BE2C (cell line): ENCODE results near the gene CKAP5.

Source experiments
- DNase-seq: peaks from one replicate; pipeline ENCODE4 v3.0.0-alpha.2; 2020
- H3K27me3 ChIP-seq: fragments of 250-450 bp; sonication (Bioruptor Pico); 2 replicates; pipeline ENCODE4 v1.5.1; 2020; ENCODE audit warnings: mild to moderate bottlenecking
- H3K36me3 ChIP-seq: fragments of 250-450 bp; sonication (Bioruptor Pico); 2 replicates; pipeline ENCODE4 v1.5.1; 2020; ENCODE audit warnings: mild to moderate bottlenecking
- H3K4me1 ChIP-seq: fragments of 250-450 bp; sonication (Bioruptor Pico); 2 replicates; pipeline ENCODE4 v1.5.1; 2020
- H3K4me3 ChIP-seq: 2 replicates; pipeline ENCODE4 v1.5.1; 2011; ENCODE audit warnings: low read depth, low read length
- H3K9me3 ChIP-seq: fragments of 250-450 bp; sonication (Bioruptor Pico); 2 replicates; pipeline ENCODE4 v1.5.1; 2020
- TF ChIP-seq, protein P1 (sequence below): IDR thresholded peaks from 2 replicates; pipeline ENCODE4 v1.5.1; 2012; ENCODE audit warnings: mild to moderate bottlenecking, low read depth, low read length

CKAP5 gene

DNA sequence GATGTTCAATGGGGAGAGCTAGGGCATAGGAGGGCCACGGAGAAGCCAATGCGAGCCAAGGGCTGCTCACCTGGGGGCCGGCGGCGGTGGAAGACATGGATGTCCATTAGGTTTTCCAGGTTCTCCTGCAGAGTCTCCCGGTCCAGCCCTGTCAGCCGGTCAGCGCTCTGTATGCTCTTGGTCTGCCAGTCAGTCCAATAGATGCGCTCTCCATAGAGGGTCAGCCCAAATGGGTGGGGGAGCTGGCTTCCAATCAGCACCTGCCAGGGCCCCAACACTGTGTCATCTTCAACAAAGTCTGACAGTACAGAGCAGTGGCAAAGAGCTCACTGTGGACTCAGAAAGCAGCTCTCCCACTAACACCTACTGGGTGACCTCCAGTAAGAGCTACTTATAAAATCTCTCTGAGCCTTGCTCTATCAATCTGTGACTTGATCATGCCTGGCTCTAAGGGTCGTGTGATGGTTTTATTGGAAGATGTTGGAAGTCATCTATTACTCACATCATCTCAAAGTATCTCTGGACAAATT lies 33.0 kb upstream of the CKAP5 start:
- no peaks in the 10 kb centered on the region for H3K36me3 ChIP-seq
- no peak overlapping the region for H3K4me3 ChIP-seq
- H3K9me3 ChIP-seq = no peaks in the 10 kb centered on the region
- no peak for DNase-seq
- TF ChIP-seq, protein P1, sequence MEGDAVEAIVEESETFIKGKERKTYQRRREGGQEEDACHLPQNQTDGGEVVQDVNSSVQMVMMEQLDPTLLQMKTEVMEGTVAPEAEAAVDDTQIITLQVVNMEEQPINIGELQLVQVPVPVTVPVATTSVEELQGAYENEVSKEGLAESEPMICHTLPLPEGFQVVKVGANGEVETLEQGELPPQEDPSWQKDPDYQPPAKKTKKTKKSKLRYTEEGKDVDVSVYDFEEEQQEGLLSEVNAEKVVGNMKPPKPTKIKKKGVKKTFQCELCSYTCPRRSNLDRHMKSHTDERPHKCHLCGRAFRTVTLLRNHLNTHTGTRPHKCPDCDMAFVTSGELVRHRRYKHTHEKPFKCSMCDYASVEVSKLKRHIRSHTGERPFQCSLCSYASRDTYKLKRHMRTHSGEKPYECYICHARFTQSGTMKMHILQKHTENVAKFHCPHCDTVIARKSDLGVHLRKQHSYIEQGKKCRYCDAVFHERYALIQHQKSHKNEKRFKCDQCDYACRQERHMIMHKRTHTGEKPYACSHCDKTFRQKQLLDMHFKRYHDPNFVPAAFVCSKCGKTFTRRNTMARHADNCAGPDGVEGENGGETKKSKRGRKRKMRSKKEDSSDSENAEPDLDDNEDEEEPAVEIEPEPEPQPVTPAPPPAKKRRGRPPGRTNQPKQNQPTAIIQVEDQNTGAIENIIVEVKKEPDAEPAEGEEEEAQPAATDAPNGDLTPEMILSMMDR = no peak
- no peaks in the 10 kb centered on the region for H3K4me1 ChIP-seq
- H3K27me3 ChIP-seq = no peaks in the 10 kb centered on the region

DNA sequence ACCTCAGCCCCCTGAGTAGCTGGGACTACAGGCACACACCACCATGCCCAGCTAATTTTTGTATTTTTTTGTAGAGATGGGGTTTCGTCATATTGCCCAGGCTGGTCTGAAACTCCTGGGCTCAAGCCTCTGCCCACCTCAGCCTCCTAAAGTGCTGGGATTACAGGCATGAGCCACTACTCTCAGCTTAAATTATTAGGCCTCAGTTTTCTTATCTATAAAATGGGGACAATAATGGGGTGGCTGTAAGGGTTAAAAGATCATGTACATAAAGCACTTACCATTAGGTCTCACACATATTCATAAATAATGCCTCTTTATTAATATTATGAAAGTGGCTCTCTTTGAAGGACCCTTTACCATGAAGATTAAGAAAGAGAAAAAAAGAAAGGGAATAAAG lies 31.5 kb upstream of the CKAP5 start:
- Histone ChIP-seq H3K9me3 (no peaks in the 10 kb centered on the region), H3K4me3 (no peak overlapping the region), H3K27me3 (no peaks in the 10 kb centered on the region), H3K36me3 (no peaks in the 10 kb centered on the region), H3K4me1 (no peaks in the 10 kb centered on the region)
- DNase-seq = no peak
- TF ChIP-seq, protein P1 = no peak

DNA sequence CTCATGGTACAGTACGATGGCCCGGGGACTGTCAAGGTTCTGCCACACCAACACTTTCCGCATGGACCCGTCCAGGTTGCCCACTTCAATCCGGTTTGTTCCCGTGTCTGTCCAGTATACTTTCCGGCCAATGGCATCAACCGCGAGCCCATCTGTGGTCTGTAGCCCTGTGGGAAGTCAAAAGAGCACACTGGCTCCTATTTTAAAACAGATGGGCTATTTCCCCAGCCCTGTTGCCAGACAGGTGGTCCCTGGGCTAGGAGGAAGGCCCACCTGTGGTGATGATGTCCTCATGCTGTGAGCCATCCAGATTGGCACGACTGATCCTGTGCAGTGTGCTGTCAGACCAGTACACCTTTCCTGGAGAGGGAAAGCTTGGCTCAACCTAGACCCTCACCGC lies 30.4 kb upstream of the CKAP5 start:
- no peaks in the 10 kb centered on the region for H3K36me3 ChIP-seq
- TF ChIP-seq, protein P1 = no peak
- DNase-seq = no peak
- H3K4me1 ChIP-seq = no peaks in the 10 kb centered on the region
- no peaks in the 10 kb centered on the region for H3K27me3 ChIP-seq
- no peaks in the 10 kb centered on the region for H3K9me3 ChIP-seq
- H3K4me3 ChIP-seq = no peak overlapping the region

DNA sequence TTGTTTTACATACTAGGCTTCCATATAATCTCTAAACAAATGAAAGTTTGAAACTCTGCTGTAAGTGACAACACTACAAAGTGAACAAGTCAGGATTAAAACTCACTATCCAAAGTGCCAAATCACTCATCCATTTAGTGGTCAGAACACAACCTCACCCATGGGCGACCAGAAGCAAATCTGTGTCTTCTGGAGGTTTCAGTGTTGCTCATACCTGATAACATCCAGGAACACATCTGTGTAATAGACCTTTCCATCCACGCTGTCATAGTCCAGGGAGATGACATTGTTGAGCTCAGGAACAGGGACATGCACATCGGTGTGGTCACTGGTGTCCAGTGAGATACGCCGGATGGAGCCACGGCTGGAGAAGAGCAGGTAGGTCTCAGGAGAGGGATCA lies 28.5 kb upstream of the CKAP5 start:
- DNase-seq = no peak
- H3K4me3 ChIP-seq = no peak overlapping the region
- no peaks in the 10 kb centered on the region for H3K27me3 ChIP-seq
- no peaks in the 10 kb centered on the region for H3K36me3 ChIP-seq
- TF ChIP-seq, protein P1 = no peak
- no peaks in the 10 kb centered on the region for H3K4me1 ChIP-seq
- no peaks in the 10 kb centered on the region for H3K9me3 ChIP-seq

DNA sequence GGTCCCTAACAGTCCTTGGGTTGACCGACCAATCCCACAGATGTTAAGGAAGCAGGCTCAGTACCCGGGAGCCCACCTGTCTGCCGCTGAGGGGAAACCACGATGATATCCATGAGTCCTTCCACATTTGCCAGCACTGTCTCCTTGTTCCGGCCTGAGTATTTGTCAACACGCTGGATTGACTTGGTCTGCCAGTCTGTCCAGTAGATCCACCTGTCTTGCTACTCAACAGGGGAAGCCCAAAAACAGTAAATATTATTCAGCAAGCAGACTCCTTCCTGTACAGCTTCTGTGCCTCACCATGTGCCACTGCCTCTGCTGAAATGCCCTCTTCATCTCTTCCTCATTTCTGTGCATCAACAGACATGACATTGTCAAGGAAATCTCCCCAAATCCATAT lies 22.8 kb upstream of the CKAP5 start:
- H3K36me3 ChIP-seq = no peaks in the 10 kb centered on the region
- no peaks in the 10 kb centered on the region for H3K9me3 ChIP-seq
- TF ChIP-seq, protein P1 = no peak
- H3K27me3 ChIP-seq = no peaks in the 10 kb centered on the region
- DNase-seq = no peak
- H3K4me3 ChIP-seq = no peak overlapping the region
- H3K4me1 ChIP-seq = no peaks in the 10 kb centered on the region

DNA sequence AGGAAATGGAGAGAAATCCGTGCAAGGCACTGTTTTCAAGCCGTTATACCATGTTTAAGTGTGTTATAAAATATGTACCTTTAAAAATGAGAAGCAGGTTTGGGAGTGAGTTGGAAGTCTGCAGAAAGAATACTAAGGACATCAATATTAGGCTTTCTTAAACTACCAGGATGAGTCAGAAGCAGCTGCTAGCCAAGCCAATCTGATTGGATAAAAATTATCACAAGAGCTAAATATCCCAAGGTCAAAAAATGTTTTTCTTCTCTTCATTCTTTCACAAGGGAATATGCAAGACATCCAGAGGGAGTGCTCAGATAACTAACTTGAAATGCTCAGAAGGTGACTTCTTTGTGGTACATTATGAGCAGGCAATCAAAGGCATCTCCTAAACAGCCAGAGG lies 19.3 kb upstream of the CKAP5 start:
- Histone ChIP-seq H3K4me1 (no peaks in the 10 kb centered on the region), H3K27me3 (no peaks in the 10 kb centered on the region), H3K9me3 (no peaks in the 10 kb centered on the region), H3K36me3 (no peaks in the 10 kb centered on the region), H3K4me3 (no peak overlapping the region)
- DNase-seq = no peak
- TF ChIP-seq, protein P1 = no peak
